Raji (cell line): ENCODE results near the gene GPR89A.

Experiments used
- POLR2A ChIP-seq: IDR thresholded peaks from 2 replicates; pipeline ENCODE4 v1.6.1; 2011; ENCODE audit warnings: low read depth, low read length, control low read depth; ENCODE audit not compliant: insufficient read depth

GPR89A gene

DNA sequence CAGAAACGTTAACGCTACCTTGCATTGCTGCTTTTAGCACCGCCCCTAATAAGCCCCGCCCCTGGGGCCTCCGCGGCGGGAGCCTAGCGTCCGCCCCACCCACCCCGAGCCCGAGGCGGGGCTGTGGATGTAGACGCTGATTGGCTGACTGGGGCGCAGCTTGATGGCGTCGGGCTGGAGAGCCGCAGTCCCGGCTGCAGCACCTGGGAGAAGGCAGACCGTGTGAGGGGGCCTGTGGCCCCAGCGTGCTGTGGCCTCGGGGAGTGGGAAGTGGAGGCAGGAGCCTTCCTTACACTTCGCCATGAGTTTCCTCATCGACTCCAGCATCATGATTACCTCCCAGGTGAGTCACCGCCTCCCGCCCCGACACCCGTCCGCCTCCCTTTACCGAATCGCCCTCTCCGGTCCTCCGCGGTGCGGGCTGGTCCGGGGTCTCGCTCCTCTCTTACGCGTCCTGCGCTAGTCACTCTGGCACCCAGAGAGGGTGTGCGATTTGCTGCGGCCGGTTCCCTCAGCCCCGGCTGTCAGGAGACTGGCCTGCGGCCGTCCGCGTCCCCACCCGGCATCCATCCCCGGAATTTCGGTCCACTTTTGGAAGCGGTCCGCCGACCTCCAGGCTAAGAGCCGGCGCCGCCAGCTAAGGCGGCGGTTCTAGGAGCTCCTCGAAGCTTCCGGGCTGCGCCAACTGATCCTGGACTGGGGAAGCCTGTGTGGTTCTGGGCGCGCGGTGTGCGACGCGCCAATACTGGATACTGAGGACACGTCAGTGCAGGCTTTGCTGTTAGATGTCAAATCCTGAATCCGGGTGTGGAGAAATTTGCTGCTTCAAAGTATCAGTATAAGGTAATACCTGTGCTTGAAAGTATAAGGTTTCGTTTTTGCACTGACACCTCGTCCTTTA is at the start of gene GPR89A:
Gene GPR89A, plus strand, starts transcription at position 156 of the 901 bp plus-strand sequence. Its CDS starts 146 bp downstream, at position 302.
- TF ChIP-seq POLR2A: peak; percentile 95

- TF ChIP-seq POLR2A: no peak
These were observed 6.2 kb upstream of the GPR89A start for GRCh38 chr1:145601593-145601992.

GRCh38 chr1:145688328-145688727 is 80.5 kb downstream of the GPR89A start:
- TF ChIP-seq POLR2A: no peak

GRCh38 chr1:145688924-145689323 is 81.1 kb downstream of the GPR89A start:
- TF ChIP-seq POLR2A: no peak

- no peak for TF ChIP-seq POLR2A
These were observed 82.1 kb downstream of the GPR89A start for GRCh38 chr1:145689922-145690321.

- TF ChIP-seq POLR2A: no peak
These were observed 83.1 kb downstream of the GPR89A start for GRCh38 chr1:145690587-145691558.

DNA sequence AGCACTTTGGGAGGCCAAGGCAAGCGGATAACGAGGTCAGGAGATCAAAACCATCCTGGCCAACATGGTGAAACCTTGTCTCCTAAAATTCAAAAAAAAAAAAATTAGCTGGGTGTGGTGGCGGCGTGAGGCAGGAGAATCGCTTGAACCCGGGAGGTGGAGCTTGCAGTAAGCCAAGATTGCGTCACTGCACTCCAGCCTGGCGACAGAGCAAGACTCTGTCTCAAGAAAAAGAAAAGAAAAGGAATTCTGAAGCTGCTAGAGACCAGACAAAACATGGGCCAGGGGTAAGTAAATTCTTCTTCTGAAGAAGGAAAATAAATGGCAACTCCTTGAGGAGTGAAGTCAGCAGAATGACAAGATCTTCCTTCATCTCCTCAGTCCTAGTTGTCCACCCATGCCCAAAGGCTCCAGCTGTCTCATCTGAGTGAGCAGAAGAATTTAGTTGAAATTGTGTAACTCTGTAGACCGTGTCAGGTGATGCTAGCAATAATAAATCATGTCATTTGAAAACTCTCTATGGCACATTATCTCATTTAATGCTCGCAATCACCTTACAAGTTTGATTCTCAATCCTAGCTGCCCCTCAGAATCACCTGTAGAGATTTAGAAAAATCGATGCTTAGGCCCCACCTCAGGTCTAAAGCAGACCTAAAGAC is 85.1 kb downstream of the GPR89A start:
- TF ChIP-seq POLR2A: no peak

- no peak for TF ChIP-seq POLR2A
These were observed 88.2 kb downstream of the GPR89A start for GRCh38 chr1:145695821-145696629.

GRCh38 chr1:145696630-145696960 is 88.8 kb downstream of the GPR89A start:
- TF ChIP-seq POLR2A: no peak

DNA sequence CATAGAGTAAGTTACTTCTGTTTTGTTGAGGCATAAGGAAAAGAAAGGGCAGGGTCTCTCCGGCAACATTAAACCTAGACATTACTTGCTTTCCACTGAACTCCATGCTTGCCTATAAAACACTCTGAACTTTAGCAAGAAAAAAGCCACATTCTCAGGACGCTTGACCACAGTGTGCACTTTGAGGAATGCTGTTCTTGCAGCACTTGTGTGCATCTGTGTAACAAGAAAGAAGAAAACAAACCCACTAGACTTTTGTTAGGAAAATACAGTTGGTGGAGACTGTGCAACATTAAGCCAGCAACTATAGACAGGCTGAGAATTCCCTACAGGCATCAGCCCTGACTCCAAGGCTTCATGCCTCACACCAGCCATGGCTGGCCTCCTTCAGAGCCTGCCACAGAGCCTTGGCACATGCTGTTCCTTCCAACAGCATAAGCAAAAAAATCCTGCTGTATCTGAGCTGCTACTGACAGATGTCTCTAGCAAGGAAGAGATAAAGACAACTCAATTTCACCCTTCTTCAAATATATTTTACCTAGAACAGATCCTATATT is 93.6 kb downstream of the GPR89A start:
- TF ChIP-seq POLR2A: no peak

GRCh38 chr1:145702052-145702451 is 94.3 kb downstream of the GPR89A start:
- TF ChIP-seq POLR2A: no peak

DNA sequence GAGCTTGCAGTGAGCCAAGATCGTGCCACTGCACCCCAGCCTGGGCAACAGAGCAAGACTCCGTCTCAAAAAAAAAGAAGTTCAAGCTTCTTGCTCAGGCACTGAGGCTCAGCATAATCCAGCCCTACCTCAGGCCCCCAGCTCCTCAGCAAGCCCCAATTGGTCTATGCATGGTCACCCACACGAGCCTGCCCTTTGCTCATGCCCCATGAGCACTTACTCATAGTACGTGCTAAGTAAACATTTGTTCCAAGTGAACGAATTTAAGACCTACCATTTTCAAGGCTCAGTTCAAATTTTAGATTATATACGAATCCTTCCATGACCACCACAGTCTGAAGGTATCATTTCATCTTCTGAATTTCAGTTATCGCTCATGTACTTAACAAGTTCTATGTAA is 95.0 kb downstream of the GPR89A start:
- TF ChIP-seq POLR2A: no peak

GRCh38 chr1:145705622-145706021 is 97.8 kb downstream of the GPR89A start:
- TF ChIP-seq POLR2A: no peak

DNA sequence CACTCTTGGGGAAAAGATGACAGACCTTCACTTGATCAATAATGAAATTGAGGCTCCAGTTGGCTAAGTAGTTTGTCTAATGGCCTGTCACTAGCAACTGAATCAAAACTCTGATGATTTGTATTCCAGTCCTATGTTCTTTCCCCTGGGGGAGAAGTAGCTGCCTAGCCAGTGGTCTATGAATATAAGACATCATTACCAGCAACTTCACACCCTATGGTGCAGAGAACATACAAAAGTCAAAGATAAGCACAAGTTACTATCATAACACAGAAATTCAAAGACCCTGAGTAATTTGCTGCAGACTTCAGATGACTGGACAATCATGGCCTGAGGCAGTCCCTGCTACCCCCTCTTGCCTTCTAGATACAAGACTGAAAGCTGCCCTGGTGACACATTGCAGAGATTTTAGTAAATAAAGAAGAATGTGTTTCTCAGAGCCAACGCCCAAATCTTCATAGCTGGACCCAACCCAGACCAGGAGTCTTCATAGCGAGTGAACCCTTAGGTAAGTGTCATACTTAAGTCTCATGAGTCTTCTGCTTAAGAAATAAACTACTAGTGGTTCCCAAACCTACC is 98.4 kb downstream of the GPR89A start:
- TF ChIP-seq POLR2A: no peak
